ENCODE results near the gene CDKN2A.

Gene CDKN2A

GRCh38 chr9:21935631-21936030, 58.6 kb downstream of the CDKN2A start:
- DNase-seq, result no peak

- DNase-seq, result no peak
Measured at GRCh38 chr9:21933865-21934264, 60.3 kb downstream of the CDKN2A start.

- DNase-seq, result no peak
Measured at GRCh38 chr9:21933281-21933680, 60.9 kb downstream of the CDKN2A start.

GRCh38 chr9:21931428-21931827, 62.8 kb downstream of the CDKN2A start:
- DNase-seq, result no peak

GRCh38 chr9:21927752-21928151, 66.4 kb downstream of the CDKN2A start:
- no peak for DNase-seq

GRCh38 chr9:21923694-21924093, 70.5 kb downstream of the CDKN2A start:
- DNase-seq, result no peak

- no peak for DNase-seq
Measured at GRCh38 chr9:21919377-21920362, 74.5 kb downstream of the CDKN2A start.
